Erythroblast (primary cell): ENCODE results near the gene FAM90A1.
"Not testable (repeated sequence)": the region's sequence is repeated elsewhere in the genome, so short reads cannot be mapped to it uniquely, and the experiment has no call there.

Experiments used
- GATA1 ChIP-seq: IDR thresholded peaks from 2 replicates; pipeline ENCODE4 v1.6.1; 2011; ENCODE audit warnings: low read depth, mild to moderate bottlenecking, control low read depth, low read length, moderate library complexity
- POLR2A ChIP-seq: IDR thresholded peaks from 2 replicates; pipeline ENCODE4 v1.6.1; 2011; ENCODE audit warnings: mild to moderate bottlenecking, low read length

DNA sequence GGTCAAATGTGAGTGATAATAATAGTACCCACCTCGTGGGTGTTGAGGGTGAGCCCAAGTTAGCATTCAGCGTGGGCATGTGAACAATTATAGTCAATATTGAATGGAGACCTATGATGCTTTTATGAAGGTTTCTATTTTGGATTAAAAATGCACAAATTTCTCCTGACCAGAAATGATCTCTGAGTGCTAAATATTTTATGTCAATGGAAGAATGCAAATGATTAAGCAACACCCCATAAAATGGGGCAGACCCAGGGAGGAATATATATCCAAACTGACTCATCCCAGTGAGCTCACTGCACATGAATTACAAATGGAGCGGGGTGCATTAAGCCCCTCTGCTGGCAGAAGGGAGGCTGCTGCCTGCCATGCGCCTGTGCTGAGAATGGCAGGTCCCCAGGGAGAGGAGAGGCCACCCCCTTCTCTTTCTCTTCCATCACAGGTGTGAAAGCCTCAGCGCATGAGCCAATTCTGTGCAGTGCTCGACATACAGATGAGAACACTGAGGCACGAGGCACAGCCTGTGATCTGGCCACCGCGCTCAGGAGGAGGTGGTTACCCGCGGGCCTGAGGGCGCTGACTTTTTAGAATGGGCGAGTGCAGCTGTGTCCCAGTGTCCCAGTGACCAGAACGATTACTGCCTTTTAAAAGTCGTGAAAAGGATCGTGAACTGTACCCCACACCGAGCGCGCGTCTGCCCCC lies 14.7 kb upstream of the FAM90A1 start:
- not testable (repeated sequence) for TF ChIP-seq POLR2A, GATA1
